GM21576 (cell line): ENCODE measurements around the gene DYRK3.
"Not testable (repeated sequence)": the region's sequence is repeated elsewhere in the genome, so short reads cannot be mapped to it uniquely, and the experiment has no call there.

Source experiments
- ATAC-seq: cut with Tn5 transposase; IDR thresholded peaks from one replicate; pipeline ENCODE4 v1.9.1; 2021; ENCODE audit warnings: mild to moderate bottlenecking, moderate library complexity; ENCODE audit not compliant: unreplicated experiment

DYRK3 gene

DNA sequence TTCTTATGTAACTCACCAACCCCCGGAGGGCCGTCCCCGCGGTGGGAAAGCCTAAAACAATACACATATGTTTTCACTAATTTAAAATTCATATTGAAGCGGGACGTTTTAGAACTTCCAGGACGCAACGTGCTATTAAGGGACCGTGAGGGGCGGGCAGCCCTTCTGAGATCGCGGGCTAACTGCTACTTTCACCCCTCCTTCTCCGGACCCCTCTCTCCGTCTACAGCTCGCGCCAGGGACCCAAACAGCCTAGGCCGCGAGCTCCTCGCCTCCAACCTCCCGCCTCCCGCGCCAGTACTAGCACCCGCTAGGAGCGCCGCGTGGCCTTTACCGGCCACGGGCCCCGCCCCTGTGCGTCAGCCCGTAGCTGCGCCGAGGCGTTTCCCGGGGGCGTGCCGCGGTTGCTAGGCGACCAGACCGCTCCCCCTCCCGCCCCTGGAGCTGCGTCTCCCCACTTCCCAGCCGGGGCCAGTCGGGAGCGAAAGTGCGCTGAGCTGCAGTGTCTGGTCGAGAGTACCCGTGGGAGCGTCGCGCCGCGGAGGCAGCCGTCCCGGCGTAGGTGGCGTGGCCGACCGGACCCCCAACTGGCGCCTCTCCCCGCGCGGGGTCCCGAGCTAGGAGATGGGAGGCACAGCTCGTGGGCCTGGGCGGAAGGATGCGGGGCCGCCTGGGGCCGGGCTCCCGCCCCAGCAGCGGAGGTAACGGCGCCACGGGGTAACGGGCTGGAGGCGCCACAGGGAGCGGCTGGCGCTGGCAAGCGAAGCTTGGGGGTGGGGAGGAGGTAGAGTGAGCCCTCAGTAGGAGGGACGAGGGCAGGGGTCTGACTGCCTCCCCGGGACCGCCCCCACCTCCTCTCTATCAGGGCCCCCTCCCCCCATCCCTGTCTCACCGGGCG is at the start of gene DYRK3:
DYRK3 (plus strand) TSS at position 457 of the 898 bp plus-strand sequence; CDS start at position 625, 168 bp downstream.
- peak; percentile 91 for ATAC-seq

DNA sequence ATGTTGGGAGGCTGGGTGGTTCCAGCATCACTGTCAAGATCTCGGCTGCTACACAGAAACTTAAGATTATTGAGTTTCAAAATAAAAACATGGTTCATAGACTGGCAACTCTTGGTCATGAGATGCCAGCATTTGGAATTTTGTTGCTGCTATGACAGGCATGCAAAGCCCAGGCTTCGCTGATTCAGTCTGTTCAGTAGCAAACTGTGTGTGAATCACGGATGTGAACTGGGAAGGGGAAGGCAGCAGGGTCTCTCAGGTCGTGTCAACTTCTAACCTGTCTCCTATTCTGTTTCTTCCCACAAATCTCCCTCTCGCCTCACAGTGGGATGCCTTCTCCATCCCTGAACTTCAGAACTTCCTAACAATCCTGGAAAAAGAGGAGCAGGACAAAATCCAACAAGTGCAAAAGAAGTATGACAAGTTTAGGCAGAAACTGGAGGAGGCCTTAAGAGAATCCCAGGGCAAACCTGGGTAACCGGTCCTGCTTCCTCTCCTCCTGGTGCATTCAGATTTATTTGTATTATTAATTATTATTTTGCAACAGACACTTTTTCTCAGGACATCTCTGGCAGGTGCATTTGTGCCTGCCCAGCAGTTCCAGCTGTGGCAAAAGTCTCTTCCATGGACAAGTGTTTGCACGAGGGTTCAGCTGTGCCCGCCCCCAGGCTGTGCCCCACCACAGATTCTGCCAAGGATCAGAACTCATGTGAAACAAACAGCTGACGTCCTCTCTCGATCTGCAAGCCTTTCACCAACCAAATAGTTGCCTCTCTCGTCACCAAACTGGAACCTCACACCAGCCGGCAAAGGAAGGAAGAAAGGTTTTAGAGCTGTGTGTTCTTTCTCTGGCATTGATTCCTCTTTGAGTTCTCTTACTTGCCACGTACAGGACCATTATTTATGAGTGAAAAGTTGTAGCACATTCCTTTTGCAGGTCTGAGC is 48.6 kb upstream of the DYRK3 start:
- ATAC-seq, result no peak

DNA sequence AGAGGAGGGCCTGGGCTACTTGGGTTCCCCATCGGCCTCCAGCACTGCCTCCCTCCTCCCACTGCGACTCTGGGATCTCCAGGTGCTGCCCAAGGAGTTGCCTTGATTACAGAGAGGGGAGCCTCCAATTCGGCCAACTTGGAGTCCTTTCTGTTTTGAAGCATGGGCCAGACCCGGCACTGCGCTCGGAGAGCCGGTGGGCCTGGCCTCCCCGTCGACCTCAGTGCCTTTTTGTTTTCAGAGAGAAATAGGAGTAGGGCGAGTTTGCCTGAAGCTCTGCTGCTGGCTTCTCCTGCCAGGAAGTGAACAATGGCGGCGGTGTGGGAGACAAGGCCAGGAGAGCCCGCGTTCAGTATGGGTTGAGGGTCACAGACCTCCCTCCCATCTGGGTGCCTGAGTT is 47.4 kb upstream of the DYRK3 start:
- no peak for ATAC-seq

DNA sequence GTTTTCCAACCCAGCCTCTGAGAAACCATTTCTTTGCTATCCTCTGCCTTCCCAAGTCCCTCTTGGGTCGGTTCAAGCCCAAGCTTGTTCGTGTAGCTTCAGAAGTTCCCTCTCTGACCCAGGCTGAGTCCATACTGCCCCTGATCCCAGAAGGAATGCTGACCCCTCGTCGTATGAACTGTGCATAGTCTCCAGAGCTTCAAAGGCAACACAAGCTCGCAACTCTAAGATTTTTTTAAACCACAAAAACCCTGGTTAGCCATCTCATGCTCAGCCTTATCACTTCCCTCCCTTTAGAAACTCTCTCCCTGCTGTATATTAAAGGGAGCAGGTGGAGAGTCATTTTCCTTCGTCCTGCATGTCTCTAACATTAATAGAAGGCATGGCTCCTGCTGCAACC is 46.8 kb upstream of the DYRK3 start:
- ATAC-seq, result no peak

DNA sequence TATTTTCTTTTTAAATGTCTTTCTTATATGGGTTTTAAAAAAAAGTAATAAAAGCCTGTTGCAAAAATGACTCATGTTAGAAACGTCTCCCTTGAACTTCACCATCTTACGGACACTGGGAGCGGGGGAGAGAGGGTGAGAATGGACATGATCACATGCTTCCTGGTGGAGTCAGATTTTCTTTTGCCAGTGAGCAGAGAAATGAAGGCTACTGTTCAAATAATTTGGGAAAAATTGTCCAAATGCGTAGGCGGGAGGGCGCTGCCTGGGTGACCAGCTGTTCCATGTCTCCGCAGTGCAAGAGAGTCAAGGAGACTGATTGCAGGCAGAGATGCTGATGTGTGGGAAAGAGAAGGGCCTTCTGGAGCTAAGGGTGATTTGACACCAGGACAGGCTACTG is 46.1 kb upstream of the DYRK3 start:
- ATAC-seq, result no peak

DNA sequence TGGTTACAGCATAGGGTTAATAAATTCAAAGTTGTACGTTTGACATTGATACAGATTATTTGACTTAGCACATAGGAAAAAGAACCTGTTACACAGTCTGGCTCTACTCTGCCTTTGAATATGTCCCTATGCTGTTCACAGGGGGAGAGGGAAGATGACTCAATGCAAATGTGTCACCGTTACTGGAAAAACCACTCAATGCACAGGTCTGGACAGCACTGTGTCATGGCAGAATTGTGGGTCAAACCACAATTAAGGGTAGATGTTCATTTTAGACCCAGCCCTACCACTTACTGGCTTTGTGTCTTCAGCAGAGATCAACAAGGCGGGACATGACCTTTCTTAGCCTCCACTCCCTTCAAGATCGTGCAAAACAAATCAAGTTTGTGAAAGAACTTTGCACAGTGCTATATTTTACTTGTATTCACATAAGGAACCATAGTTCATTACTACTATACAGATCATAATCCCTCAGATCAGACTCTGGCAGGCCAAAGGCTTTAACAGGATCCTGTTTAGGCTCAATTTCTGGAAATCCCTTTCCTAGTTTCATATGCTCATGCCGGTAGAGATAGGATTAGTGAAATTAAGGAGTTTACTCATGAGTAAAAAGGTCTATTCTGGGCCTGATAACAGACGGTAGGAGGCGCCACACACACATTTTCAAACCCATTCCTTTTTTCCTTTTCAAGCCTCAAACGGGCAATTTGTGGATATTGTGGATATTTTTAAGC is 45.1 kb upstream of the DYRK3 start:
- ATAC-seq, result peak; percentile 56

DNA sequence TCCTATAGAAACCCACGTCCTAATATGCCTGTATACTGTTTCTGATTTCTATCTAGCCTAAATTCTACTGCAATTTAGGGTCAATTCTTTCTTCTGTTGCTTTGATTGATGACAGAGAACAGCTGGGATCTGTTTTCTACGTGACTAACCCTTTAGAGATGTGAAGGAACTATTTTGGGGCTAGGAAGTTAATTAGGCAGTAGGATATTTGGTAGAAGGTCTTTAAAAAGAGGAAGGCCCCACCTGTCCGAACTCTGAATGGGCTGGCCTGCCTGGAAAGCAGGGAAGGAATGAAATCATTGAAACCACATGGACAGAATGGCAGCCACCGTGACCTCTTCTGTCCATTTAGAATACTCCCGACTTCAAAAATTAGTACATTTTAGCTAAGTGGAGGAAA is 44.1 kb upstream of the DYRK3 start:
- no peak for ATAC-seq

DNA sequence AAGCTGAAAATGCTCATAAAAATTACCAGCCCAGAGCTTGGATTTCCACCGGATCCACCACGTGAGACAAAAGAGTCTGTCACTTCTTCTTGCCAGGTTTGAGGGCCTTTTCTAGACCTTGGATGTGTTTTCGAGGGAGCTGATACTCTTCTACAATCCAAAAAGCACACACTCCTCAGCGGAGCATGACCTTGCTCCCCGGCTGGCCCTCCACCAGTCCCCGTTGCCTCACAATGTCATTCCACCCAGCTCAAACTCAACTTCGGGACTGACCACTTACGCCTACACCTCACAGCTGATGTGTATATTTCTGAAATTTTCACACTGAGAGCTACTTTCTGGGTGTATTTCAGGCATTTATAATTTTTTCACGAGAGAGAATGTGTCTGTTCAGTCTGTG is 43.6 kb upstream of the DYRK3 start:
- no peak for ATAC-seq

DNA sequence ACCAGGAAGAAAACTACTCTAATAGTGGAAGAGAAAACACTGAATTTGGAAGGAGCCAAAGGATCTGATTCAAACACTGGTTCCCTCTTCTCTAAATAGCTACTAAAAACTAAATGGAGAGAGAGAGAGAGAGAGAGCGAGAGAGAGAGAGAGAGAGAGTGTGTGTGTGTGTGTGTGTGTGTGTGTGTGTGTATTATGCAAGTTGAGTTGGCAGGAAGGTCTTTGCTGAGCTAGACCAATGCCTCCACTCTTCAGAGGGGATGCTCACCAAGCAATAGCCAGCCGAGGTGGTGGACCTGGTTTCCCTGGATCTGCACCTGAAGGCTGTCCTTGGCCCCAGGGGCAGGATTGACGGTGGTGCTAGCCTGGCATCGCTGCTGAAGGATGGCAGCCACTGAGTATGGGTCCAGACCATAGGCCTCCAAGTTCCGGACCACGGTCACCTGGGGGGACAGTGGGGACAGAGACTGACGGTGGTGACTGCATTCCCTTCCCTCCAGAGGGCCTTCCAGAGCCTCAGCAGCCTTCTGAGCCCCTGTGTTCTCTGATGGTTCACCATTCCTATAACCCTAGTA is 41.9 kb upstream of the DYRK3 start:
- no peak for ATAC-seq

DNA sequence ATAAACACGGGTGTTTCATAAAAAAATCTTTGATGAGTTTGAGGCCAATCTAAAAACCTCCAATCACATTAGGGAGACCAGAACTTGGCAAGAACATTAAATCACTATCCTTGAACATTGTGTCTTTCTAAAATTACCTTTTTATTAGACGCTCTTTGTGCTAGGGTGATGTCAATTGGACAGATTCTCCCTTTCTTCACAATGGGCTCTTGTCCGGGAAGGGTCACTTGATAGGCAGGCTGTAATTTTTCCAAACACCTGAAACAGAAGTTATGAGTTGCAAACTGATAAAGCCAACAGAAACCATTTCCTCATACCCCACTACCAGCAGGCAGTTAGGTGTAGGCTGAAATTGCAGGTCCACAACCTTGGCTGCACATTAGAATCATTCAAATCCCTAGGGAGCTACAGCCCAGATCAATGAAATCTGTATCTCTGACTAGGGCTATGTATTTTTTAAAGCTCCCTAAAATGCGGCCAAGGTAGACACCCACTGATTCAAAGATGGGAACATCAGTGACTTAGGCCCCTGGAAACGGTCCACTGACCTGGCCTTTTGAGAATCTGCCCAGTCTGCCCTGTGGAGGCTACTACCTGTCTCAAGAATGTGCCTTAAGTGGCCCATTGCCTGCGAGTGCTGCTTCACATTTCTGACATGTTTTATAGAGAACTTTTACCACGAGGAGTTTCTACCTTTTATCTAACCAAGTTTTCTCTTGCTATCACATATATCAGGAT is 39.6 kb upstream of the DYRK3 start:
- no peak for ATAC-seq

DNA sequence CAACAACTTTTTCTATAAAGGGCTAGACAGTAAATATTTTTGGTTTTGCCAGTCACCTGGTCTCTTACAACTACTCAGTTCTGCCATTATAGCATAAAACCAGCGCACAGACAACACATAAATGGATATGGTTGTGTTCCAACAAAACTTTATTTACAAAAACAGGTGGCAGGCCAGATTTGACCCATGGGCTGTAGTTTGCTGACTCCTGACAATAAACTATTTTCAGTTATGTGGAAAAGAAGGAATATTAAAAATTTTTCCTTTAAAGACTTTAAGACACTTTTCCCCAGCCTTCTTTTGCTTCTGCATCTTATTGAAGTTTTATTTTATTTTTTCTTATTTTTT is 39.0 kb upstream of the DYRK3 start:
- ATAC-seq, result no peak

DNA sequence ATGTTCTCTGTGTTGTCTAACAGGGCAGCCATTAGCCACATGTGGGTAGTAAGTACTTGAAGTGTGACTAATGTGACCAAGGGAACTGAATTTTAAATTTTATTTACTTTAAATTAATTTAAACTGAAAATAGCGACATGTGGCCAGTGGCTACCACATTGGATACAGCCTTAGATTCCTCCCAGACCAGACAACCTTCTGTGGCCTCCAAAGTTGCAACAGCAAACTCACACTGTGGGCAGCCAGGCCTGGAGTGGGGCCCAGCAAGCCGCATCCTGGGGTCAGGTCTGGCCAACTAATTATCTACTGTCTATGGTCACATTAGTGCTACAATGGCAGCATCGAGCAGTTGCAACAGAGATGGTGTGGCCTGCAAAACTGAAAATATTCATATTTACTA is 34.8 kb upstream of the DYRK3 start:
- no peak for ATAC-seq

DNA sequence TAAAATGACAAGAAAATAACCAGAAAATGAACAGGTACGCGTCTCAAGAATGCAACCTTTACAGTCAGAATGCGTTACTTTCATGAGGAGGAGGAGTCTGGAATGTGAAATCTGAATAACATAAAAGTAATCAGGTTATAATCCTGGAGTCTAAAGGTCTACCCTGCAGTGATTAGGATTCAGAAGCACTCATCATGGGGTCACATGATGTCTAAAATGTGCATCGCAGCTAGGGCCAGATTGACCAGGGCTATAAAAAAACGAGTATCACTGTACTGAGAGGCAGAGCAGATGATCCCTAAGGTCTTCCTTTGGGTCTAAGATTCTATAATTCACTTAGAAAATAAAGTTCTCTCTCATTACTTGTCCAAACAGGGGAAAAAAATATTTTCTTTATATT is 30.5 kb upstream of the DYRK3 start:
- ATAC-seq, result no peak

DNA sequence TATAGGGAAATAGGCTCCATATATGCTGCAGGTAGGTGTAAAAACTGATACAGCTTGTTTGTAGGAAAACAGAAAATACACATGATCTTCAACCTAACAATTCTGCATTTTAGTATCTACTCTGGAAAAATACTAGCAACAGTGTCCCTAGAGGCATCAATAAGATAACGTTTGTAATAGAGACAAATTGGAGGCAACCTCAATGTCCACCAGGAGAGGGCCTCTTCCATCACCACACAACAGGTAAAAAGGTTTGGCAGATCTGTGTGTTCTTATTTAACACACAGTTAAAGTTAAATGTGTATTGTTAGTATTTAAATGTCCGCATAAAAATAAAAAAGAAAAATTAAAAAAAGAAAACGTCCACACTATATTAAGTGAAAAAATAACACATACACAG is 28.5 kb upstream of the DYRK3 start:
- no peak for ATAC-seq

DNA sequence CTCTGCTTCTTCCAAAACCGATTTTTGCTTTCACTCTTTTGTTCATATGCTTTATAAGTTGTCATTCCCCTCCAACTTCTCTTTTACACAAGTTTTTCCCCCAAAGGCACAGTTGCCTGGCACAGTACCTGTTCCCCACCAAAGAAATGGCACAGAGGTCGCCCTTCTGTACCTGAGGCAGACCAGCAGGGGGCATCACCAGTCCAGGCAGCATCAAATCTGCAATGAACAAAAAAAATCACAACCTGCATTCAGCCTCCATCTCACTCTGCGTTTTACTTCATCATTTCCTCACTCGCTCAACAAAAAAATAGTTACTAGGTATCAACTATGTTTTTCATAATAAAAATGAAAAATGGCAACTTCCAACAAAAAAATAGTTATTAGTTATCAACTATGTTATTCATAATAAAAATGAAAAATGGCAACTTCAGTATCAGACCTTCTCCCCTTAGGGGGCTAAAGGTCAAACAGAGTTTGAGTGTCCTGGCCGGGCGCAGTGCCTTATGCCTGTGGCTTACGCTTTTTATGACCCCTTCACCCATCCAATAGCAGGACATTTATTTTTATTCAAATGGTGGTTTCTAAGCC is 27.1 kb upstream of the DYRK3 start:
- ATAC-seq, result no peak

DNA sequence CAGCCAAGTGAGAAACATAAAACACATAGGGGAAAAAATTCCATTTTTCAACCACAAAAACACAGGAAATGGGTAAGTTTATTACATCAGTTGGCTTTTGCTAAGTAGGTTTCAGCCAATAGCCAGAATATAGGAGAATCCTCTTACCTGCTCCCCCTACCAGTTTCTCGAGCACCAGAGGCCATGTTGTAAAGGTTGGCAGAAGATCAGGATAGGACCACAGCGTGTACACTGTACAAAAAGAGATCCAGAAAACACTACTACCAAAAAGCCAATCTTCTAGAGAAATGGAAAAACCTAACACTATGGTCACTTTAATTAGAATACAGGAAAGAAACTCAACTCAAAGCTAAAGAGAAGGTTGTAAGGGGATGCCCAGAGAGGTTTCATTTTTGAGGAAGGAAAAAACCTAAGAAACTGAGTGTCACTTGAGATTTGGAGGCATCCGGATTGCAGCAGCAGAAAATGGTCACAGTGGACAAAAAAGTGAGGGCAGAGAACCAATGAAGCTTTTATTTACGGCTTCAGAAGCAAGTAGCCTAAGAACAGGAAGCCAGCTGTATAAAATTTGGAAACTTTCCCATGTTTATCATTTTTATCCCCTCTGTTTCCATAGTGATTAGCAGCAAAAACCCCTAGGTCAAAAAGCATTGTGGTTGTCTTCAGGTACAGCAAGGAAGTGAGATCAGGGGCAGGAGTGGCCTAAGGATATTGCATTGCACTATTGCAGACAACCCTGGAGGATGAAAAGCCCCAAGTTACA is 25.9 kb upstream of the DYRK3 start:
- ATAC-seq, result no peak

DNA sequence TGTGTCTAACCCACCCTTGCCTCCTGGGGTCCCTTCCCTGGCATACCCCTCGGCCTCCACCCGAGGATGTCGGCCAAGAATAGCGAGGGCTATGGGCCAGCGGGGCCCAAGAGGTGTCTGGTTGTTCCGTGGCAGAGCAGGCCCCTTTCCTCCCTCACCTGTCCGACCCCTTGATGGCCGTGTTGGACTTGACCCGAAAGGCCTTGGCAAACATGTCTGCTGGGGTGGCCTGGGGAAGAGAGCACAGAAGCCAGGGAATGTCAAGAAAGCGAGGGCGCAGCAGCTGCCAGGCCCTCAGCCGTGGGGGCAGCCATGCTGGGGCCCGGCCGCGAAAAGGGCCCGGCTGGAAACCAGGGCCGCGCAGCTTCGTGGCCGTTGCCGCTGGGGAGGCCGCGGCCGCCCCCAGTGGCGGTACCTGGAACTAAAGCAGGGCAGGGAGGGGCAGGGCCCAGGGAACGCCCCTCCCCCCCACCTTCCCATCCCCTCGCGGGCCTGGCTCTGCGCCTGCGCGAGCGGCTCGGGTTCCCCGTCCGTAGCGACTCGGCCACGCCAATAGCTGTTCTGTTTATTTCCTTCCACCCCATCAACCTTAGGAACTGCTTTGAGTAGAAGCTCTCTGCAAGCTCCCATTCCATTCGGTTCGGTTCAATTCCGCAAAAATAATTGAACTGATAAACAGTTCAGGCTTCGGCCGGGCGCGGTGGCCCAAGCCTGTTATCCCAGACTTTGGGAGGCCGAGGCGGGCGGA is 23.0 kb upstream of the DYRK3 start, which contains the start of gene EIF2D:
EIF2D (minus strand) TSS at position 337 of the 748 bp plus-strand sequence; CDS start at position 214, 123 bp downstream.
- peak; percentile 89 for ATAC-seq

DNA sequence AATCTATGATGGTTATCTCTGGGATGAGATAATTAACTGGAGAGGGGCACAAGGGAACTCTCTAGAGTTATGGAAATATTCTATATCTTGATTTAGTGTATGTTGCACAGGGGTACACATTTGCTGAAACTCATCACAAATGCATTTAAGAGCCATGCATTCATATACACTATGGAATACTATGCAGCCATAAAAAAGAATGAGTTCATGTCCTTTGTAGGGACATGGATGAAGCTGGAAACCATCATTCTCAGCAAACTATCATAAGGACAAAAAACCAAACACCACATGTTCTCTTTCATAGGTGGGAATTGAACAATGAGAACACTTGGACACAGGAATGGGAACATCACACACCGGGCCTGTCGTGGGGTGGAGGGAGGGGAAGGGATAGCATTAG is 8.9 kb upstream of the DYRK3 start:
- ATAC-seq, result not testable (repeated sequence)
